ENCODE data around the gene RDH5. TPM values are rescaled to one million over a fixed set of nuclear protein-coding genes. Genes with fewer than 3 reads are reported as not detected.

The RDH5 gene
- total and polyA plus RNA-seq, 8 donors: 4.3 to 11.6 (median 10.2) TPM

GRCh38 chr12:55723516-55724225 lies 3.5 kb downstream of the RDH5 start:
- TF ChIP-seq CTCF (IDR thresholded peaks at IDR 0.05): no peak
- H3K4me3 ChIP-seq: no peak overlapping the region
- no peak overlapping the region for H3K27ac ChIP-seq
- peak in 1 of 4 donors; percentile 31 for DNase-seq
- H3K4me1 ChIP-seq: peaks cover 17 to 75% of the 10 kb centered on the region in 2 donors
- H3K9me3 ChIP-seq: no peaks in the 10 kb centered on the region
- peaks cover 0 to 65% of the 10 kb centered on the region in 2 donors for H3K36me3 ChIP-seq
- no peak for ATAC-seq
- H3K27me3 ChIP-seq: no peaks in the 10 kb centered on the region
- intact Hi-C loops (cut with DNase I): no loop called here

- ATAC-seq (no peak), DNase-seq (peak in 2 of 4 donors; percentile 61 to 64)
- peaks cover 17 to 70% of the 10 kb centered on the region in 2 donors for H3K4me1 ChIP-seq
These were observed 4.2 kb downstream of the RDH5 start for GRCh38 chr12:55724226-55724939.

GRCh38 chr12:55724940-55725309 lies 4.7 kb downstream of the RDH5 start:
- Histone ChIP-seq H3K27me3 (no peaks in the 10 kb centered on the region), H3K36me3 (peaks cover 0 to 55% of the 10 kb centered on the region in 2 donors)

More at GRCh38 chr12:55724226-55724939, 4.2 kb downstream of the RDH5 start:
- peaks cover 0 to 60% of the 10 kb centered on the region in 2 donors for H3K36me3 ChIP-seq
- no peak overlapping the region for H3K27ac ChIP-seq
- intact Hi-C loops (cut with DNase I): no loop called here
- peak; percentile 28 to 43 for TF ChIP-seq CTCF (IDR thresholded peaks at IDR 0.05)
- no peaks in the 10 kb centered on the region for H3K27me3 ChIP-seq
- no peaks in the 10 kb centered on the region for H3K9me3 ChIP-seq
- no peak overlapping the region for H3K4me3 ChIP-seq

GRCh38 chr12:55725556-55725955 lies 5.4 kb downstream of the RDH5 start:
- H3K4me1 ChIP-seq: peaks cover 14 to 70% of the 10 kb centered on the region in 2 donors
- no peaks in the 10 kb centered on the region for H3K9me3 ChIP-seq
- ATAC-seq (no peak), DNase-seq (no peak)
- H3K27me3 ChIP-seq: no peaks in the 10 kb centered on the region
- H3K4me3 ChIP-seq: peak overlapping the region in 1 of 2 donors; percentile 93
- H3K36me3 ChIP-seq: peaks cover 0 to 49% of the 10 kb centered on the region in 2 donors
- no peak overlapping the region for H3K27ac ChIP-seq
- intact Hi-C loops (cut with DNase I): no loop called here
- TF ChIP-seq CTCF (IDR thresholded peaks at IDR 0.05): no peak

More at GRCh38 chr12:55724940-55725309, 4.7 kb downstream of the RDH5 start:
- no peak overlapping the region for H3K27ac ChIP-seq
- DNase-seq (peak in 1 of 4 donors; percentile 27), ATAC-seq (no peak)
- H3K4me1 ChIP-seq: peaks cover 14 to 70% of the 10 kb centered on the region in 2 donors
- intact Hi-C loops (cut with DNase I): no loop called here
- H3K9me3 ChIP-seq: no peaks in the 10 kb centered on the region
- H3K4me3 ChIP-seq: no peak overlapping the region
- TF ChIP-seq CTCF (IDR thresholded peaks at IDR 0.05): no peak

GRCh38 chr12:55726971-55727370 lies 6.8 kb downstream of the RDH5 start:
- H3K36me3 ChIP-seq: peaks cover 0 to 48% of the 10 kb centered on the region in 2 donors
- peak overlapping the region; percentile 97 to 100 for H3K27ac ChIP-seq
- peaks cover 15 to 70% of the 10 kb centered on the region in 2 donors for H3K4me1 ChIP-seq
- ATAC-seq: no peak
- TF ChIP-seq CTCF (IDR thresholded peaks at IDR 0.05): no peak
- H3K4me3 ChIP-seq: peak overlapping the region; percentile 78 to 93
- H3K27me3 ChIP-seq: no peaks in the 10 kb centered on the region
- no peaks in the 10 kb centered on the region for H3K9me3 ChIP-seq
- peak in 1 of 4 donors; percentile 54 for DNase-seq
- intact Hi-C loops (cut with DNase I): no loop called here

Measured in left lung (tissue), 10 donors.